AG09319 (cell line): ENCODE data around the gene NUAK2.
A peak's percentile ranks its signal among the peaks of the same experiment; 100 is the strongest.

Experiments
- DNase-seq: peaks from one replicate; pipeline ENCODE4 v3.0.0-alpha.2; 2010; ENCODE audit warnings: low read depth; ENCODE audit errors: extremely low read depth
- TF ChIP-seq, protein P1 (sequence below): IDR thresholded peaks from 2 replicates; pipeline ENCODE4 v1.5.1; 2011; ENCODE audit warnings: low read depth, mild to moderate bottlenecking, inconsistent platforms, low read length, moderate library complexity

The NUAK2 gene

DNA sequence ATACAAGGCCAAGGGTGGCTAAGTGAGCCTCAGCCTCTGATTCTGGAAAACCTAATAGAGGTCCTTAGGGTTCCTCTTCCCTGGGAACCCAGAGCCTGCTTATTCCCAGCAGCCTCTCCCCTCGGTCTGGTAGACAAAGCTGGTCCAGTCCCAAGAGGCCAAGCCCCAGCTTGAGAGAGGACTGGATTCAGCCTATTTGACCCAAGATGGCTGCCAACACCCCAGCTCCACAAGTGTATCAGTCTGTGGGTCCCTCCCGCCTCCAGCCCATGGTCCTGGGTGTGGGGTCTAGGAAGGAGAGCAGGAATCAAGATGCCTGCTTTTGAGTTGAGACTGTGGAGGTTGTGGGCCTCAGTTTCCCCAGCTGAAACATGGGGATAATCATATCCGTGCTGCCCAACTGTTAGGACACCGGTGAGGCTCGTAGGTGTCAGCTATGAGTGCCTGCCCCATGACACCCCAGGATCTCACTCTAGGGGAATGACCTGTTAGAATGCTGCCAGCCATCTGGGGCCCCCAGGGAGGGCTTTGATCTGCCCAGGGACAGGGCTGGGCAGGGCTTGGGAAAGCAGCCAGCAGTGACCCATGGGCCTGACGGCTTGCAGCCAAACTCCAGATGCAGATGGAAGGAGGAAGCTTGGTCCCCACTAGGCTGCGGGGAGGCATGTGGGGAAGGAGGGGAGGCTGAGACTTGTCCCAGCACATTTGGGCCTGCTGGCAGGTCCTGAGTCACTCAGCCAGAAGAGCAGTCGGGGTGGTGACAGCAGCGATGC, 45.4 kb downstream of the NUAK2 start:
- DNase-seq = no peak
- TF ChIP-seq, protein P1, sequence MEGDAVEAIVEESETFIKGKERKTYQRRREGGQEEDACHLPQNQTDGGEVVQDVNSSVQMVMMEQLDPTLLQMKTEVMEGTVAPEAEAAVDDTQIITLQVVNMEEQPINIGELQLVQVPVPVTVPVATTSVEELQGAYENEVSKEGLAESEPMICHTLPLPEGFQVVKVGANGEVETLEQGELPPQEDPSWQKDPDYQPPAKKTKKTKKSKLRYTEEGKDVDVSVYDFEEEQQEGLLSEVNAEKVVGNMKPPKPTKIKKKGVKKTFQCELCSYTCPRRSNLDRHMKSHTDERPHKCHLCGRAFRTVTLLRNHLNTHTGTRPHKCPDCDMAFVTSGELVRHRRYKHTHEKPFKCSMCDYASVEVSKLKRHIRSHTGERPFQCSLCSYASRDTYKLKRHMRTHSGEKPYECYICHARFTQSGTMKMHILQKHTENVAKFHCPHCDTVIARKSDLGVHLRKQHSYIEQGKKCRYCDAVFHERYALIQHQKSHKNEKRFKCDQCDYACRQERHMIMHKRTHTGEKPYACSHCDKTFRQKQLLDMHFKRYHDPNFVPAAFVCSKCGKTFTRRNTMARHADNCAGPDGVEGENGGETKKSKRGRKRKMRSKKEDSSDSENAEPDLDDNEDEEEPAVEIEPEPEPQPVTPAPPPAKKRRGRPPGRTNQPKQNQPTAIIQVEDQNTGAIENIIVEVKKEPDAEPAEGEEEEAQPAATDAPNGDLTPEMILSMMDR = no peak

DNA sequence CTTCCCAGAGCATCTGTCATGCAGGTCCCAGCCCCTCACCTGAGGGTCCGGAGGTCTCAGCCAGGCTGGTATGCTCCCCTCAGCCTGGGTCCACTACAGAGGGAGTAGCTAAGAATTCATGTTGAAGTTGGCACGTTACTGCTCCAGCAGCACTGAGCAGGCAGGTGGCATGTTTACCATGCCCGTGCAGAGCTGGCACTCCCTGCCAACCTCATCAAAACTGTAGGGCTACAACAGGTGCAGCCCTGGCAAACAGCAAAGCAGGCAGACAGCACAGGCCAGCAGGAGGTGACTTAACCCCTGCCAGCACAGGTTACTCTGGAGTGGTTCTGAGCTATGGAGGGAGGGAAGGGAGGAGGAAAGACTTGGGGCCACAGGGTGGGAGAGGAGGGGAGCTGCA, 46.4 kb downstream of the NUAK2 start:
- no peak for DNase-seq
- TF ChIP-seq, protein P1 = no peak

DNA sequence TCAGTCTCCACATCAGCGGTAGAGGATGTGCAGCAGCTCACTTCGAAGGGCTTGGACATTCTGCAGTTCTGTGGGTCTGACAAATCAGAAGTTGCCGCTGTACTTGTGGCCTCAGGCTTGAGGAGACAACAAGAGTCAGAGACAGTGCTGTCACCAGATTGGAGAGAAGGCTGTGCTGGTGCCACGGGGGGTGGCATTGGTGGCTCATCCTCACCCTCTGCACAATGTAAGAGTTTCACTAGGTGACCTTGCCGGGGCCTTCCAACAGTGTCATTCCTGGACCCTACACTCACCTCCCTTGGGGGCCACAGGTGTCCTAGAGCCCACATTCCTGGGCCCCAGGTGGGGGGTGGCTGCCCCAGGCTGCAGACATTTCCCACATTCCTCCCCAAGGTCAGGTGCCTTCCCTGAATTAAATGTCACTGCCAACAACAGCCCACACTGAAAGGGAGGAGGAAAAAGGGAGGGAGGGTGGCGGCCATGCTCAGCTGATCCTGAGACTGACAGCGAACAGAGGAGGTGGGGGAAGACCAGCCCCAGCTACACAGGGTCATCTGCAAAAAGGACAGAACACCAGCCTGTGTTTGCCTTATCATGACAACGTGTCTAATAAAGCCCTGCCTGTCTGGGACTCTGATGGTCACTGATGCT, 47.4 kb downstream of the NUAK2 start:
- no peak for DNase-seq
- TF ChIP-seq, protein P1 = no peak

DNA sequence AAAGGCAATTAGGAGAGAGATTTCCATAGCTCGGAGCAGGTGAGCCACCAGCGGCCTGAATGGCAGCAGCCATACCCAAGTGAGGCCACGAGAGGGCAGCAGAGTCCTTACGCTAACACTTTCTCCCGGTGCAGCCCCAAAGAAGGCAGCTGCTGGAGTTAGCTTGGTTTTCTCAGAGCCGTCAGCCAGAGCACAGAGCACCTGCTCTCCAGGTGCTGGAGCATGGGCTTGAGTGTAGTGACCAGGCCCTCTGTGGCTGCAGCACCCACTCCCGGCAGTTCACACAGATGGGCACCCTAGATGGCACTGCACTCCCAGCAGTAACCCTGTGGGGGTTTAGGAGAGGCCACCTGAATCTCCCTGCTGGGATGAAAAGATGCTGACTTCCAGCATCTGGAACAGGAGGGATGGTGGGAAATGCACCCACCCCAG, 48.0 kb downstream of the NUAK2 start:
- TF ChIP-seq, protein P1 = peak; percentile 99
- DNase-seq = peak; percentile 36

DNA sequence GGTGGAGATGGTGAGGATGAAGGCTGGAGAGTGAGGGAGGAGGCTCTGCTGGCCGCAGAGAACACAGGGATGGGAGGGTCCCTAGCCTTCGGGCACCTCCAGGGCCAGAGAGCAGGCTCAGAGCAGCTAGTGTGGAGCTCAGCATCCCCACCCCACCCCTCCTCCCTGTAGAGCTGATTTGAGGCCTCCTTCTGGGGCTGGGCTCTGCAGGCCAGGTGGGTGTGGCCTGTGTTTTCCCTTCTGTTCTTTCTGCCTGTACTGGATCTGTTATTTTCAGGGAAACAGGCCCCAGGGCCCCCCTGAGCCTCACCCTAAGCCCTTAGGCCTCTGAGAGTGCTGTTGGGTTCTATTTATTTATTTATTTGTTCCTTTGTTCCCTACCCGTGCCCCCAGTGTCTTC, 49.0 kb downstream of the NUAK2 start:
- DNase-seq = no peak
- TF ChIP-seq, protein P1 = no peak

DNA sequence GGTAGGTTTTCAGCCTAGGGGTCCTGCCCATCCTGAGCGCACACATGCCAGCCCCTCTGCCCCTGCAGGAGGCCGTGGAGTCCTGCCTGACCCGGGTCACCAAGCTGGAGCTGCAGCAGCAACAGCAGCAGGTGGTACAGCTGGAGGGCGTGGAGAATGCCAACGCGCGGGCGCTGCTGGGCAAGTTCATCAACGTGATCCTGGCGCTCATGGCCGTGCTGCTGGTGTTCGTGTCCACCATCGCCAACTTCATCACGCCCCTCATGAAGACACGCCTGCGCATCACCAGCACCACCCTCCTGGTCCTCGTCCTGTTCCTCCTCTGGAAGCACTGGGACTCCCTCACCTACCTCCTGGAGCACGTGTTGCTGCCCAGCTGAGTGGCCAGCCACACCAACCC, 49.8 kb downstream of the NUAK2 start:
- TF ChIP-seq, protein P1 = no peak
- no peak for DNase-seq

DNA sequence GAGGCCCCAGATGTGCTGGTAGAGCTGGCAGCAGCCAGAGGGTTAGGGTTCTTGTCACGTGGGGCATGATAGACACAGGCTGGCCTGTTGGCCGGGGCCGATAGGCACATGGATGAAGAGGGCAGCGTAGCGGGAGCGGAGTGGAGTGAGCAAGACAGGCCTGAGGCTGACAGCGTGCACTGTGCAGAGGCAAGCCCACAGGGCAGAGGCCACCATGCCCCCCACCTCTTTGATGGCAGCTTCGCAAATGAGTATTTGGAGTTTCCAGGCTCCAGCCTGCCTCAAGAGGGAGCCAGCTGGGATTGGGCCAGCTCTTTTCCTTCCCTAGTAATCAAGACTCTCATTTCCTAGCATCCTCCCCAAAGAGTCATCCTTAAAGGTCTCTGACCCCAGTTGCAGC, 50.3 kb downstream of the NUAK2 start:
- peak; percentile 30 for DNase-seq
- TF ChIP-seq, protein P1 = peak; percentile 31
